Astrocyte (in vitro differentiated cells and primary cell): ENCODE measurements around the gene PLXDC1. TPM values are rescaled to one million over a fixed set of nuclear protein-coding genes. Genes with fewer than 3 reads are reported as not detected.

Experiments used
- DNase-seq: peaks from one replicate; pipeline ENCODE4 v3.0.0-alpha.2; 2010; ENCODE audit warnings: low read depth
- FAIRE-seq: peaks from 2 replicates; lab custom pipeline; 2011; peaks lifted over from hg19 to GRCh38; lab: Jason Lieb, UNC
- H2AFZ ChIP-seq: 2 replicates; pipeline ENCODE4 v1.6.0; 2012; ENCODE audit warnings: low read depth, low read length, inconsistent platforms
- H3K27ac ChIP-seq: 2 replicates; pipeline ENCODE4 v1.5.1; 2011; ENCODE audit warnings: low read depth, low read length, inconsistent platforms
- H3K27me3 ChIP-seq: 2 replicates; pipeline ENCODE4 v1.6.0; 2011; ENCODE audit warnings: low read length, inconsistent platforms; ENCODE audit not compliant: insufficient read depth
- H3K36me3 ChIP-seq: 2 replicates; pipeline ENCODE4 v1.5.1; 2011; ENCODE audit warnings: low read length, inconsistent platforms; ENCODE audit not compliant: insufficient read depth
- H3K4me1 ChIP-seq: 2 replicates; pipeline ENCODE4 v1.5.1; 2011; ENCODE audit warnings: low read length, inconsistent platforms; ENCODE audit not compliant: insufficient read depth
- H3K4me2 ChIP-seq: 2 replicates; pipeline ENCODE4 v1.6.0; 2012; ENCODE audit warnings: low read length, inconsistent platforms
- H3K4me3 ChIP-seq: 2 replicates; pipeline ENCODE4 v1.5.1; 2011; ENCODE audit warnings: low read depth, mild to moderate bottlenecking, low read length, inconsistent platforms; ENCODE audit not compliant: insufficient read depth
- H3K79me2 ChIP-seq: 2 replicates; pipeline ENCODE4 v1.6.0; 2012; ENCODE audit warnings: mild to moderate bottlenecking, low read length, inconsistent platforms; ENCODE audit not compliant: insufficient read depth
- H3K9ac ChIP-seq: 2 replicates; pipeline ENCODE4 v1.6.0; 2012; ENCODE audit warnings: mild to moderate bottlenecking, low read length, inconsistent platforms
- H3K9me3 ChIP-seq: 2 replicates; pipeline ENCODE4 v1.5.1; 2012; ENCODE audit warnings: low read depth, mild to moderate bottlenecking, low read length, inconsistent platforms; ENCODE audit not compliant: insufficient read depth
- H4K20me1 ChIP-seq: 2 replicates; pipeline ENCODE4 v1.6.0; 2012; ENCODE audit warnings: low read length, inconsistent platforms; ENCODE audit not compliant: insufficient read depth
- H3K27ac Mint-ChIP-seq: one replicate; pipeline ENCODE4 v1.8.0; 2021; ENCODE audit warnings: mild to moderate bottlenecking, mixed read lengths; ENCODE audit not compliant: unreplicated experiment
- H3K27me3 Mint-ChIP-seq: one replicate; pipeline ENCODE4 v1.8.0; 2021; ENCODE audit warnings: low read depth, mixed read lengths; ENCODE audit not compliant: unreplicated experiment
- H3K36me3 Mint-ChIP-seq: one replicate; pipeline ENCODE4 v1.8.0; 2021; ENCODE audit warnings: low read depth, mixed read lengths; ENCODE audit not compliant: unreplicated experiment
- H3K4me1 Mint-ChIP-seq: one replicate; pipeline ENCODE4 v1.8.0; 2021; ENCODE audit warnings: low read depth, mixed read lengths; ENCODE audit not compliant: unreplicated experiment
- H3K4me3 Mint-ChIP-seq: one replicate; pipeline ENCODE4 v1.8.0; 2021; ENCODE audit warnings: mild to moderate bottlenecking, moderate library complexity, mixed read lengths; ENCODE audit not compliant: unreplicated experiment
- H3K9me3 Mint-ChIP-seq: one replicate; pipeline ENCODE4 v1.8.0; 2021; ENCODE audit warnings: mild to moderate bottlenecking, mixed read lengths; ENCODE audit not compliant: unreplicated experiment
- CTCF ChIP-seq: IDR thresholded peaks from 2 replicates; pipeline ENCODE4 v1.5.1; 2011; ENCODE audit warnings: low read depth, mild to moderate bottlenecking, inconsistent platforms, low read length, moderate library complexity; ENCODE audit not compliant: insufficient read depth
- EZH2 ChIP-seq: IDR thresholded peaks from 2 replicates; pipeline ENCODE4 v1.6.1; 2012; ENCODE audit warnings: mild to moderate bottlenecking, low read length, inconsistent platforms; ENCODE audit not compliant: insufficient read depth
- total RNA-seq: library from RNA; stranded (reverse); gene quantifications from 2 replicates; pipeline ENCODE4 v1.2.1, GENCODE V29; 2021

PLXDC1 gene
- total RNA-seq, 1 donor from 2014 or later = 8.9 TPM

GRCh38 chr17:39150104-39150634, 1.3 kb downstream of the PLXDC1 start:
- Histone ChIP-seq H3K9me3 (no peaks in the 10 kb centered on the region), H3K79me2 (no peaks in the 10 kb centered on the region), H3K4me1 (peaks cover 14% of the 10 kb centered on the region), H3K27me3 (peaks cover 21% of the 10 kb centered on the region), H3K27ac (no peak overlapping the region), H3K4me2 (no peak overlapping the region), H3K36me3 (no peaks in the 10 kb centered on the region), H2AFZ (no peak overlapping the region), H4K20me1 (no peaks in the 10 kb centered on the region), H3K9ac (no peak overlapping the region), H3K4me3 (no peak overlapping the region)
- DNase-seq (no peak), FAIRE-seq (no peak)
- H3K9me3 Mint-ChIP-seq = no peaks in the 10 kb centered on the region
- peaks cover 29% of the 10 kb centered on the region for H3K27me3 Mint-ChIP-seq
- TF ChIP-seq EZH2 (no peak), CTCF (no peak)
- no peaks in the 10 kb centered on the region for H3K36me3 Mint-ChIP-seq
- H3K4me1 Mint-ChIP-seq = peaks cover 14% of the 10 kb centered on the region
- H3K27ac Mint-ChIP-seq = no peak overlapping the region
- H3K4me3 Mint-ChIP-seq = peak overlapping the region; percentile 75

- Mint-ChIP-seq H3K36me3 (peaks cover 3% of the 10 kb centered on the region), H3K27me3 (peaks cover 34% of the 10 kb centered on the region), H3K4me3 (no peak overlapping the region), H3K27ac (no peak overlapping the region), H3K4me1 (peaks cover 11% of the 10 kb centered on the region), H3K9me3 (no peaks in the 10 kb centered on the region)
- H3K36me3 ChIP-seq = no peaks in the 10 kb centered on the region
- no peak overlapping the region for H3K9ac ChIP-seq
- H3K27me3 ChIP-seq = peaks cover 21% of the 10 kb centered on the region
- no peak overlapping the region for H2AFZ ChIP-seq
- TF ChIP-seq EZH2 (no peak), CTCF (no peak)
- H3K27ac ChIP-seq = no peak overlapping the region
- H4K20me1 ChIP-seq = no peaks in the 10 kb centered on the region
- no peak overlapping the region for H3K4me2 ChIP-seq
- H3K4me1 ChIP-seq = peaks cover 11% of the 10 kb centered on the region
- H3K4me3 ChIP-seq = no peak overlapping the region
- H3K79me2 ChIP-seq = no peaks in the 10 kb centered on the region
- H3K9me3 ChIP-seq = no peaks in the 10 kb centered on the region
- no peak for FAIRE-seq
- no peak for DNase-seq
Measured at GRCh38 chr17:39147221-39148185, 3.9 kb downstream of the PLXDC1 start.
